ENCODE data around the gene STAT2. TPM values are rescaled to one million over a fixed set of nuclear protein-coding genes. Genes with fewer than 3 reads are reported as not detected.

STAT2 gene
- total RNA-seq, 6 experiments from 2014 or later, result 82.8 to 182 (median 108) TPM

- Histone ChIP-seq H3K9me3 (no peaks in the 10 kb centered on the region), H3K36me3 (peaks cover 0 to 46% (median 27%) of the 10 kb centered on the region in 4 donors), H3K4me3 (no peak overlapping the region), H3K4me1 (no peaks in the 10 kb centered on the region), H3K27me3 (no peaks in the 10 kb centered on the region), H3K27ac (no peak overlapping the region)
- intact Hi-C loops (cut with DNase I), result no loop called here
- DNase-seq (no peak), ATAC-seq (no peak)
- TF ChIP-seq CTCF (IDR thresholded peaks at IDR 0.05) (no peak), POLR2A (IDR thresholded peaks at IDR 0.05) (no peak)
- 11% methylated on average over 1 of the region's 1 CpG for WGBS (ENCODE audit: insufficient coverage, low coverage, low lambda C conversion rate, missing lambda C conversion rate)
Observed at GRCh38 chr12:56341616-56342015, 18.3 kb downstream of the STAT2 start.

- Histone ChIP-seq H3K4me1 (peaks cover 0 to 4% (median 0%) of the 10 kb centered on the region in 4 donors), H3K27ac (no peak overlapping the region), H3K27me3 (no peaks in the 10 kb centered on the region), H3K4me3 (no peak overlapping the region), H3K9me3 (no peaks in the 10 kb centered on the region), H3K36me3 (peaks cover 0 to 27% (median 14%) of the 10 kb centered on the region in 4 donors)
- 83% methylated on average over 1 of the region's 1 CpG for WGBS (ENCODE audit: insufficient coverage, low coverage, low lambda C conversion rate, missing lambda C conversion rate)
- intact Hi-C loops (cut with DNase I), result no loop called here
- ATAC-seq (no peak), DNase-seq (no peak)
- TF ChIP-seq POLR2A (IDR thresholded peaks at IDR 0.05) (no peak), CTCF (IDR thresholded peaks at IDR 0.05) (no peak)
Observed at GRCh38 chr12:56339158-56339422, 20.8 kb downstream of the STAT2 start.

GRCh38 chr12:56338308-56339157 lies 21.4 kb downstream of the STAT2 start, which contains the start of gene IL23A:
TSS of gene IL23A (plus strand) at chr12:56338884. CDS start at chr12:56339045, 161 bp downstream.
- Histone ChIP-seq H3K4me3 (no peak within 1 kb of the TSS), H3K4me1 (peaks cover 0 to 4% (median 0%) of the 10 kb centered on the region in 4 donors), H3K27ac (no peak within 1 kb of the TSS), H3K9me3 (no peaks in the 10 kb centered on the region), H3K36me3 (peaks cover 0 to 21% (median 8%) of the 10 kb centered on the region in 4 donors), H3K27me3 (no peaks in the 10 kb centered on the region)
- ATAC-seq (no peak), DNase-seq (no peak)
- TF ChIP-seq POLR2A (IDR thresholded peaks at IDR 0.05) (no peak), CTCF (IDR thresholded peaks at IDR 0.05) (no peak)
- intact Hi-C loops (cut with DNase I), result no loop called here
- WGBS (ENCODE audit: insufficient coverage, low coverage, low lambda C conversion rate, missing lambda C conversion rate), result 56% methylated on average over 5 of the region's 9 CpGs

GRCh38 chr12:56337753-56338251 lies 22.1 kb downstream of the STAT2 start:
- Histone ChIP-seq H3K36me3 (peaks cover 0 to 14% (median 3%) of the 10 kb centered on the region in 4 donors), H3K27me3 (no peaks in the 10 kb centered on the region), H3K4me3 (no peak overlapping the region), H3K4me1 (peaks cover 0 to 7% (median 0%) of the 10 kb centered on the region in 4 donors), H3K9me3 (no peaks in the 10 kb centered on the region), H3K27ac (no peak overlapping the region)
- ATAC-seq (no peak), DNase-seq (no peak)
- intact Hi-C loops (cut with DNase I), result no loop called here
- no peak for TF ChIP-seq CTCF (IDR thresholded peaks at IDR 0.05)
- no peak for TF ChIP-seq POLR2A (IDR thresholded peaks at IDR 0.05)
- WGBS (ENCODE audit: insufficient coverage, low coverage, low lambda C conversion rate, missing lambda C conversion rate), result 45% methylated on average over 4 of the region's 8 CpGs

Measured in right lobe of liver (tissue), 6 donors.